Testis (tissue), 3 donors: ENCODE results near the gene NETO2. TPM values are rescaled to one million over a fixed set of nuclear protein-coding genes. Genes with fewer than 3 reads are reported as not detected.

Experiments used
- DNase-seq: peaks from one replicate; pipeline ENCODE4 v3.0.0-alpha.2; 2019
- H3K27ac ChIP-seq, 2 donors: fragments of 200-600 bp; sonication (generic); one replicate each; pipeline ENCODE4 v1.5.1; 2019
- H3K27me3 ChIP-seq: fragments of 200-600 bp; sonication (generic); one replicate; pipeline ENCODE4 v1.5.1; 2019
- H3K36me3 ChIP-seq: fragments of 200-600 bp; sonication (generic); one replicate; pipeline ENCODE4 v1.5.1; 2017; ENCODE audit warnings: low read depth; ENCODE audit errors: missing control alignments
- H3K4me1 ChIP-seq: fragments of 200-600 bp; sonication (generic); one replicate; pipeline ENCODE4 v1.5.1; 2019
- H3K4me3 ChIP-seq, 2 donors: fragments of 200-600 bp; sonication (generic); one replicate each; pipeline ENCODE4 v1.5.1; 2017 to 2019
- H3K9me3 ChIP-seq: fragments of 200-600 bp; sonication (generic); one replicate; pipeline ENCODE4 v1.5.1; 2017
- POLR2A ChIP-seq: fragments of 450-650 bp; IDR thresholded peaks from one replicate; pipeline ENCODE4 v1.6.1; 2017; ENCODE audit warnings: antibody characterized with exemption, mild to moderate bottlenecking, moderate library complexity
- WGBS, 2 donors: methylation state at CpG; one replicate each; pipeline ENCODE4 v1.1.5; 2018; 5-methylcytosine and 5-hydroxymethylcytosine counted together
- intact Hi-C: fragments of 100-400 bp; cut with DNase I; formaldehyde crosslinking; loops from one replicate; pipeline ENCODE4 v1.15.1; 2023; ENCODE audit warnings: low total_unique reads
- polyA plus RNA-seq: library from polyadenylated mRNA; stranded (reverse); fragments of 350-450 nt; fragmentation: Illumina TruSeq; extraction: RNeasy Lipid Tissue Mini Kit (QIAGEN cat#74804); gene quantifications from one replicate; pipeline ENCODE4 v1.2.3, GENCODE V29; 2014; ENCODE audit warnings: low read depth, low replicate concordance; ENCODE audit not compliant: insufficient read depth
- total RNA-seq, 2 donors: library from RNA; depleted of rRNA; stranded (reverse); fragments of >200 nt; gene quantifications; one replicate each; pipeline ENCODE4 v1.2.3, GENCODE V29; 2016
- TF ChIP-seq, protein P1 (sequence below), 3 experiments: fragments of 450-650 bp in 2 of 3; fragments of 200-600 bp in 1 of 3; sonication (generic) in 1 of 3; IDR thresholded peaks; one replicate each; pipeline ENCODE4 v1.5.1; 2016 to 2019; ENCODE audit warnings: antibody characterized with exemption in 3 of 3, mild to moderate bottlenecking in 2 of 3, moderate library complexity in 1 of 3

The NETO2 gene
- total and polyA plus RNA-seq, 3 donors from 2014 or later = 12.3 to 24.2 (median 23.5) TPM

DNA sequence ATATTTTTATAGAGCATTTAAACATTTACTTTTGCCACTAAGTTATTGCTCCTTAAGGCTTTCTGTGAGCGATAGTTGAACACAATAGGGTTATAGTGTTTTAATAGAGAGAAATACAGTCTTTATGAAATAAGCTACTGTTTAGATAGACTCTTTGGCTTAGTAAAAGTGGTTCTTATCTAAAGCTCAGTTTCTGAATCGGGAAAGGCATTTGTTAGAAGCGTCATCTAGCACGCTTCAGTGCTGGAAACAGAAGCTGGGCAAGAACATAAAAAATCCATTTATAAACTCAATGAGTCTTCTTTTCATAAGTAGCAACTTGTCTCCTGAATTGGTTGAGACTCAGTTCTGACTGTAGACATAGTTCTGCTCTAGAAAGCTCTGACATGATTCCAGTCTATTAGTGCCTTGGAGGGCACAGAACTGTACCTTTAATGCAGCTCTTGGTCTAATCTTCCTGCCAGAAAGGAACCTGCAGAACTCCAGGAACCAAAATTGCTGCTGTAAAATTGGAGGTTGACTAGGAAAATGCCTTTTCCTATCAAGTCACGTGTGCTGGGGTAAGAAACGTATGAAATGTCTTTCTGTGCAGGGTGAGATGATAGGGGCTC is 114.9 kb downstream of the NETO2 start:
- no peak overlapping the region for H3K4me3 ChIP-seq
- H3K4me1 ChIP-seq = no peaks in the 10 kb centered on the region
- intact Hi-C loops = no loop called here
- no peaks in the 10 kb centered on the region for H3K9me3 ChIP-seq
- no peak for DNase-seq
- WGBS, 2 donors = 49 to 60% methylated on average over 6 of the region's 6 CpGs
- H3K27ac ChIP-seq = peak overlapping the region in 1 of 2 donors; percentile 33
- no peaks in the 10 kb centered on the region for H3K36me3 ChIP-seq
- no peaks in the 10 kb centered on the region for H3K27me3 ChIP-seq
- TF ChIP-seq, protein P1, sequence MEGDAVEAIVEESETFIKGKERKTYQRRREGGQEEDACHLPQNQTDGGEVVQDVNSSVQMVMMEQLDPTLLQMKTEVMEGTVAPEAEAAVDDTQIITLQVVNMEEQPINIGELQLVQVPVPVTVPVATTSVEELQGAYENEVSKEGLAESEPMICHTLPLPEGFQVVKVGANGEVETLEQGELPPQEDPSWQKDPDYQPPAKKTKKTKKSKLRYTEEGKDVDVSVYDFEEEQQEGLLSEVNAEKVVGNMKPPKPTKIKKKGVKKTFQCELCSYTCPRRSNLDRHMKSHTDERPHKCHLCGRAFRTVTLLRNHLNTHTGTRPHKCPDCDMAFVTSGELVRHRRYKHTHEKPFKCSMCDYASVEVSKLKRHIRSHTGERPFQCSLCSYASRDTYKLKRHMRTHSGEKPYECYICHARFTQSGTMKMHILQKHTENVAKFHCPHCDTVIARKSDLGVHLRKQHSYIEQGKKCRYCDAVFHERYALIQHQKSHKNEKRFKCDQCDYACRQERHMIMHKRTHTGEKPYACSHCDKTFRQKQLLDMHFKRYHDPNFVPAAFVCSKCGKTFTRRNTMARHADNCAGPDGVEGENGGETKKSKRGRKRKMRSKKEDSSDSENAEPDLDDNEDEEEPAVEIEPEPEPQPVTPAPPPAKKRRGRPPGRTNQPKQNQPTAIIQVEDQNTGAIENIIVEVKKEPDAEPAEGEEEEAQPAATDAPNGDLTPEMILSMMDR (IDR thresholded peaks at IDR 0.05) = no peak
- no peak for TF ChIP-seq POLR2A

Other genes with a start within 250 kb of the NETO2 start
- 10 to 100 TPM; 51.5 to 68.4 TPM for gene DNAJA2, start 170.3 kb downstream of the NETO2 start, total RNA-seq
- gene DNAJA2, start 170.3 kb downstream of the NETO2 start, polyA plus RNA-seq = 94.5 TPM